BLaER1 treated with 17β-estradiol and CSF1 and Interleukin-3, amounts not matched to agents 10 nM and 100 nM (cell line): ENCODE results near the gene TBX5.

ENCODE experiments used
- H3K27ac ChIP-seq, 11 experiments: shearing (Covaris generic); formaldehyde crosslinking; 2 replicates each; pipeline ENCODE4 v1.8.1; 2022
- H3K27me3 ChIP-seq, 11 experiments: shearing (Covaris generic); formaldehyde crosslinking; 2 replicates each; pipeline ENCODE4 v1.8.1; 2022
- H3K36me3 ChIP-seq, 11 experiments: shearing (Covaris generic); formaldehyde crosslinking; 2 replicates each; pipeline ENCODE4 v1.8.1; 2022
- H3K4me1 ChIP-seq, 10 experiments: shearing (Covaris generic); formaldehyde crosslinking; 2 replicates each; pipeline ENCODE4 v1.8.1; 2022
- H3K4me2 ChIP-seq, 11 experiments: shearing (Covaris generic); formaldehyde crosslinking; 2 replicates each; pipeline ENCODE4 v1.8.1; 2022
- H3K4me3 ChIP-seq, 10 experiments: shearing (Covaris generic); formaldehyde crosslinking; 2 replicates each; pipeline ENCODE4 v1.8.1; 2022
- H3K9ac ChIP-seq, 11 experiments: shearing (Covaris generic); formaldehyde crosslinking; 2 replicates each; pipeline ENCODE4 v1.8.1; 2022
- H3K9me3 ChIP-seq, 11 experiments: shearing (Covaris generic); formaldehyde crosslinking; replicated peaks in 1 of 11; 2 replicates each; pipeline ENCODE4 v1.8.1; 2022
- H4K20me1 ChIP-seq, 11 experiments: shearing (Covaris generic); formaldehyde crosslinking; 2 replicates each; pipeline ENCODE4 v1.8.1; 2022
- Cebpa-rat ChIP-seq, 11 experiments: shearing (Covaris generic); IDR thresholded peaks; 2 replicates each; pipeline ENCODE4 v1.8.1; 2022

The TBX5 gene

GRCh38 chr12:114405519-114406271 lies at the start of gene TBX5:
TSS of gene TBX5 (minus strand) at chr12:114406144. CDS start at chr12:114403898, 2,246 bp downstream.
- no peak for TF ChIP-seq Cebpa-rat (IDR thresholded peaks at IDR 0.05)
- Histone ChIP-seq H3K9me3 (peaks cover 40 to 86% (median 75%) of the 10 kb centered on the region in 11 experiments), H3K9ac (no peak within 1 kb of the TSS), H3K36me3 (no peaks in the 10 kb centered on the region), H4K20me1 (peaks cover 0 to 59% (median 23%) of the 10 kb centered on the region in 11 experiments; a peak in 12 of 22 replicates), H3K4me2 (no peak within 1 kb of the TSS), H3K27ac (no peak within 1 kb of the TSS), H3K4me1 (no peaks in the 10 kb centered on the region), H3K4me3 (peak within 1 kb of the TSS in 1 of 10 experiments; percentile 15; a peak in 1 of 20 replicates), H3K27me3 (peaks cover 99 to 100% (median 100%) of the 10 kb centered on the region in 11 experiments)

GRCh38 chr12:114451657-114452056 lies 45.7 kb upstream of the TBX5 start:
- Histone ChIP-seq H3K27ac (no peak overlapping the region), H4K20me1 (peaks cover 0 to 18% (median 6%) of the 10 kb centered on the region in 11 experiments; a peak in 6 of 22 replicates), H3K36me3 (no peaks in the 10 kb centered on the region), H3K4me1 (peaks cover 0 to 8% (median 3%) of the 10 kb centered on the region in 10 experiments; a peak in 9 of 20 replicates), H3K27me3 (peaks cover 64 to 81% (median 77%) of the 10 kb centered on the region in 11 experiments), H3K4me3 (no peak overlapping the region), H3K9ac (no peak overlapping the region), H3K9me3 (peaks cover 8 to 20% (median 19%) of the 10 kb centered on the region in 11 experiments; a peak in 18 of 22 replicates), H3K4me2 (peak overlapping the region in 2 of 11 experiments; percentile 20 to 35; a peak in 2 of 22 replicates)
- TF ChIP-seq Cebpa-rat (IDR thresholded peaks at IDR 0.05) = no peak

- peaks cover 0 to 8% (median 3%) of the 10 kb centered on the region in 10 experiments; a peak in 9 of 20 replicates for H3K4me1 ChIP-seq
- no peak for TF ChIP-seq Cebpa-rat (IDR thresholded peaks at IDR 0.05)
- no peaks in the 10 kb centered on the region for H3K36me3 ChIP-seq
- peaks cover 17 to 30% (median 27%) of the 10 kb centered on the region in 11 experiments; a peak in 19 of 22 replicates for H3K9me3 ChIP-seq
- no peak overlapping the region for H3K4me3 ChIP-seq
- H3K27me3 ChIP-seq = peaks cover 74 to 91% (median 87%) of the 10 kb centered on the region in 11 experiments
- H3K4me2 ChIP-seq = peak overlapping the region in 6 of 11 experiments; percentile 10 to 42 (median 27); a peak in 8 of 22 replicates
- H4K20me1 ChIP-seq = peaks cover 0 to 18% (median 6%) of the 10 kb centered on the region in 11 experiments; a peak in 6 of 22 replicates
- H3K9ac ChIP-seq = no peak overlapping the region
- H3K27ac ChIP-seq = no peak overlapping the region
These were observed 44.8 kb upstream of the TBX5 start for GRCh38 chr12:114450515-114451300.

GRCh38 chr12:114450019-114450418 lies 44.1 kb upstream of the TBX5 start:
- peaks cover 17 to 35% (median 30%) of the 10 kb centered on the region in 11 experiments; a peak in 21 of 22 replicates for H3K9me3 ChIP-seq
- H4K20me1 ChIP-seq = peaks cover 0 to 18% (median 6%) of the 10 kb centered on the region in 11 experiments; a peak in 6 of 22 replicates
- H3K27me3 ChIP-seq = peaks cover 81 to 97% (median 94%) of the 10 kb centered on the region in 11 experiments
- no peak overlapping the region for H3K4me3 ChIP-seq
- H3K4me1 ChIP-seq = peaks cover 0 to 8% (median 3%) of the 10 kb centered on the region in 10 experiments; a peak in 9 of 20 replicates
- H3K27ac ChIP-seq = no peak overlapping the region
- TF ChIP-seq Cebpa-rat (IDR thresholded peaks at IDR 0.05) = no peak
- no peak overlapping the region for H3K4me2 ChIP-seq
- no peak overlapping the region for H3K9ac ChIP-seq
- H3K36me3 ChIP-seq = no peaks in the 10 kb centered on the region

- Histone ChIP-seq H4K20me1 (peaks cover 0 to 21% (median 6%) of the 10 kb centered on the region in 11 experiments; a peak in 6 of 22 replicates), H3K9ac (no peak overlapping the region), H3K9me3 (peaks cover 31 to 49% (median 44%) of the 10 kb centered on the region in 11 experiments), H3K4me2 (no peak overlapping the region), H3K27me3 (peaks cover 93 to 99% (median 97%) of the 10 kb centered on the region in 11 experiments), H3K27ac (no peak overlapping the region), H3K4me3 (no peak overlapping the region), H3K36me3 (no peaks in the 10 kb centered on the region), H3K4me1 (peaks cover 0 to 8% (median 3%) of the 10 kb centered on the region in 10 experiments; a peak in 9 of 20 replicates)
- TF ChIP-seq Cebpa-rat (IDR thresholded peaks at IDR 0.05) = no peak
These were observed 42.6 kb upstream of the TBX5 start for GRCh38 chr12:114448618-114448933.

GRCh38 chr12:114447799-114448617 lies 42.1 kb upstream of the TBX5 start:
- TF ChIP-seq Cebpa-rat (IDR thresholded peaks at IDR 0.05) = no peak
- peaks cover 98 to 100% (median 100%) of the 10 kb centered on the region in 11 experiments for H3K27me3 ChIP-seq

GRCh38 chr12:114447274-114447716 lies 41.4 kb upstream of the TBX5 start:
- peaks cover 35 to 59% (median 48%) of the 10 kb centered on the region in 11 experiments for H3K9me3 ChIP-seq
- H3K4me2 ChIP-seq = no peak overlapping the region
- H3K36me3 ChIP-seq = no peaks in the 10 kb centered on the region
- TF ChIP-seq Cebpa-rat (IDR thresholded peaks at IDR 0.05) = no peak
- H3K27me3 ChIP-seq = peaks cover 98 to 100% (median 100%) of the 10 kb centered on the region in 11 experiments
- H3K4me3 ChIP-seq = no peak overlapping the region
- peaks cover 0 to 21% (median 6%) of the 10 kb centered on the region in 11 experiments; a peak in 6 of 22 replicates for H4K20me1 ChIP-seq
- H3K27ac ChIP-seq = no peak overlapping the region
- no peak overlapping the region for H3K9ac ChIP-seq
- peaks cover 0 to 8% (median 3%) of the 10 kb centered on the region in 10 experiments; a peak in 9 of 20 replicates for H3K4me1 ChIP-seq

More at GRCh38 chr12:114447799-114448617, 42.1 kb upstream of the TBX5 start:
- Histone ChIP-seq H3K9me3 (peaks cover 34 to 54% (median 46%) of the 10 kb centered on the region in 11 experiments), H4K20me1 (peaks cover 0 to 21% (median 6%) of the 10 kb centered on the region in 11 experiments; a peak in 6 of 22 replicates), H3K4me2 (no peak overlapping the region), H3K4me3 (no peak overlapping the region), H3K9ac (no peak overlapping the region), H3K27ac (no peak overlapping the region), H3K36me3 (no peaks in the 10 kb centered on the region), H3K4me1 (peaks cover 0 to 8% (median 3%) of the 10 kb centered on the region in 10 experiments; a peak in 9 of 20 replicates)
